HG03442 (cell line): ENCODE data around the gene GJC2.

Source experiments
- ATAC-seq: cut with Tn5 transposase; IDR thresholded peaks from one replicate; pipeline ENCODE4 v1.9.1; 2021; ENCODE audit warnings: mild to moderate bottlenecking, moderate library complexity; ENCODE audit not compliant: unreplicated experiment

The GJC2 gene

GRCh38 chr1:228112617-228113016 is 37.1 kb upstream of the GJC2 start:
- no peak for ATAC-seq

- ATAC-seq: no peak
Measured at GRCh38 chr1:228114827-228115226, 34.9 kb upstream of the GJC2 start.

- ATAC-seq: no peak
Measured at GRCh38 chr1:228117335-228117734, 32.4 kb upstream of the GJC2 start.

- ATAC-seq: no peak
Measured at GRCh38 chr1:228118040-228118439, 31.7 kb upstream of the GJC2 start.

DNA sequence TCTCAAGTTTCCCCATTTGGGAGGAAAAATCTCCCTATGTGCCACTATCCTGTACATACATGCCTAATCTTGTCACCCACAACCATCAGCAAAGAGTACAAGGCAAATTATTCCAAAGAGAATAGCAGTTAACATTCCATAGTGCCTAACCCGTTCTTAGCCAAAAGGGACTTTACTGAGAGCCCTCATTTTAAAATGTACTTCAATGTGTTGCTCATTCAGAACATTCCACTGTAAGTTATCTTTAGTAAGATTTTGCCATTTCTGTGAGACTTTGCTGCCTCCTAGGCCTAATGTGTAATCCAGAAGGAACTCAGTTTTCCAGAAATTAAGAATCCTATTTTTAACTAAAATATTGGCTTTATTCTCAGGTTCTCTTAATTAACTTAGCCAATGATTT is 29.4 kb upstream of the GJC2 start:
- no peak for ATAC-seq

GRCh38 chr1:228120857-228121489 is 28.8 kb upstream of the GJC2 start:
- ATAC-seq: no peak

GRCh38 chr1:228122921-228123441 is 26.7 kb upstream of the GJC2 start:
- ATAC-seq: no peak

- ATAC-seq: no peak
Measured at GRCh38 chr1:228123505-228123904, 26.2 kb upstream of the GJC2 start.

- ATAC-seq: no peak
Measured at GRCh38 chr1:228125185-228125584, 24.5 kb upstream of the GJC2 start.

DNA sequence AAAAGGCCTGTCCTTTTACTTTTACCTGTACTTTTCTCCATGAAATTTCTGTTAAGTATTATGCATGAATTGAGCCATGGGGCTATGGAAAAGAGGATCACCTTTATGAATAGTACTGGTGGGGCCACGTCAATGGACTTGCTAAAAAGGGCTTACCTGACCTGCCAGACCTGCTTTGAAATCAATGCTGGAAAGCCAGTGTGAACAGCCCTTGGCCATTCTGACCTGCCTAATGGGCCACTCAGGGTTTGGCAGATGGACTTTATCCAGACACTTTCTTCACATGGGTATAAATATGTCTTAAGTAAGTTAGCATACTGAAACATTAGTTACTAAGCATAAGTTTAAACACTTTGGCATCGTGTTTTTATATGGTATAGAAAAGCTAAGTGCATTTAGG is 18.0 kb upstream of the GJC2 start:
- no peak for ATAC-seq

GRCh38 chr1:228134591-228134990 is 15.1 kb upstream of the GJC2 start:
- no peak for ATAC-seq

- no peak for ATAC-seq
Measured at GRCh38 chr1:228136901-228137300, 12.8 kb upstream of the GJC2 start.

GRCh38 chr1:228139406-228139930 is 10.3 kb upstream of the GJC2 start:
- ATAC-seq: no peak

GRCh38 chr1:228139931-228140723 is 9.6 kb upstream of the GJC2 start, which contains the start of gene GUK1:
GUK1 (plus strand) TSS chr1:228140279; CDS start chr1:228140303, 24 bp downstream.
- ATAC-seq: peak; percentile 88

DNA sequence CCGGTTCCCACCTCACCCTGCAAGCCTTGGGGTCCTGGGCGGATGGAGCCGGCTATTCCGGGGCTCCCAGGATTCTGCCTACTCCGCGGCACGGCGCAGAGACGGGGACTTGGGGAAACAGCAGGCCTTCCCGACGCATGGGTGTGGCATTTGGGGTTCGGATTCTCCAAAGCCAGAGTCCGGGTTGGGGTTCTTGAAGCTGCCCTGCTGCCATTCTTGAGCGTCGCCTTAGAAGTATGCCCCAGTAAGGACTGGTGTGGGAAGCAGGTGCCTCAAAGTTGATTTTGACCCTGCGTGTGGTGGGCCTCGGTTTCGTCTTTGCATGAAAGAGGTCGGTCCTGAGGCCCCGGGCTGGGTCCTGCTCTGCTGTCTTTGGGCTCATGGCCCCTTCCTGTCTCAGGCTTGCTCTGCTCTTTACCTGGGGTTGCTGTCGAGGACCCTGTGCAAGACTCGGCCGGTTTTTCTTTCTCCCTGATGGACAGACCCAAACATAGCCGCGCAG is 9.0 kb upstream of the GJC2 start:
- ATAC-seq: no peak

DNA sequence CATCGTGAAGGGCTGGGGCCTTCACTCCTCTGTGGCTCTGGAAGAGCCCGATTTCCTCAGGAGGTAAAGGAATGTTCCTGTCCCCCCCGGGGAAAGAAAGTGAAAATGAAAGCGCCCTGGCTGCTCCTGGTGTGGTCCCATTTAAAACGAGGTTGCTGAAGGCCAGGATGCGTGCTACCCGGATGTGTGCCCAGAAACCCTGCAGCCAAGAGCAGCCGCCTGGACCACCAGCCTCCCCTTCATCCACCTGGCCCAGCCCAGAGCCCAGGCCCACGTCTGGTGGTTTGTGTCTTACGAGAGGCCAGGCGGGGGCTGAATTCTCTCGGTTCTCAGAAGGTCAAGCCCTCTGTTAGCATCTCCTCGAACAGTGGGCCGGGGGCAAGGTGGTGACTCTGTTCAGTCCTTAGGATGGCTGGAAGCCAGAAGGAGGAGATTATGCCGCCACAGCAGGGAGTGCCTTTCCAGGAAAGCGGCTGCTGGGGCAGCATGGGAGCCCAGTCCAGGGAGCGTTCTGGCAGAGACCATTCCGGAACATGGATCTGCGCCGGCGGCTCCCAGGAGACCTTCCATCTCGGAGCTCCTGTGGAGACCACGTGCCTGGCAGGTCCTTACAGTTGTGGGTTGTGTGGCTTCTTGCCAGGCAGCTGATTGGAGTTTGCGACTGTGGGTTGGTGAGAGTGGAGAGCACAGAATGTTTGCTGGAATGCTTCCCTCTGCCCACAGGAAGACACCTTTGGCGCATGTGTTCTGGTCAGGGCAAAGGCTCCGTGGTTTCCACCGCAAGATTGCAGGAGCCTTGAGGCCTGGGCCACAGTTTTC is 8.3 kb upstream of the GJC2 start:
- no peak for ATAC-seq

DNA sequence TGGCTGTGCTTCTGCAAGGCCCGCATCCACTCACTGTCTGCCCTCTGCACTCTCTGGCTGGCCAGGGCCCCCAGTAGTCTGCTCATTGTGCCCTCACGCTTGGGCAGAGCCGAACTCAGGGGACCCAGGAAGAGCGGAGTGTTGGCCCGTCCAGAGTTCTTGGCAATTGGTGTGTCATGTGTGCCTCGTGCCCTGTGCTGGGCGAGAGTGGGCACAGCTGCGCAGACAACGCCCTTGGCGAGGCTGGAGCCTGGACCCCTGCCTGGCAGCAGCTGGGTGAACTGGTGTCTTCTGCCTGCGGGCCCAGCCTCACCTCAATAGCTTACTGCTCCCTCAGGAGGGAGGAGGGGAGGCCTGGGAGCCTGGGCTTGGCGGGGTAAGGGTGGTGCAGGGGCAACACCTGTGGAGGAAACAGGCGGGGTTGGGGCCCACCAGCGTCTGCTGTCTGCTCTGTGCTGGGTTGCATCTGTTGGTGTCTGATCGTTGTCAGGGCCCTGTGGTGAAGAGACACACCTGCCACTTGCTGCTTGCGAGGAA is 7.5 kb upstream of the GJC2 start:
- no peak for ATAC-seq

DNA sequence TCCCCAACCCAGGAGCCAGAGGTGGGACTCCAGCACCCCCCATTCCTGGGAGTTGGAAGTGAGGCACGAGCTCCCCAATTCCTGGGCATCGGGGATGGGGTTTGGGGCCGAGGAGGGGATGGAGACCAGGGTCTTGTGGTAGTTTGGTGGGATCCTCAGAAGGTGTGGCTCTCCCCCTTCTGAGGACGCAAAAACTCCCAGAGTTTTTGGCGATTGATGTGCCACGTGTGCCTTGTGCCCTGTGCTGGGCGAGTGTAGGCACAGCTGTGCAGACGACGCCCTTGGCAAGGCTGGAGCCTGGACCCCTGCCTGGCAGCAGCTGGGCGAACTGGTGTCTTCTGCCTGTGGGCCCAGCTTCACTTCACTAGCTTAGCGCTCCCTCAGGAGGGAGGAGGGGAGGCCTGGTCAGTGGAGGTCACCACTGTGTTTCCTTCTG is 7.0 kb upstream of the GJC2 start:
- no peak for ATAC-seq

DNA sequence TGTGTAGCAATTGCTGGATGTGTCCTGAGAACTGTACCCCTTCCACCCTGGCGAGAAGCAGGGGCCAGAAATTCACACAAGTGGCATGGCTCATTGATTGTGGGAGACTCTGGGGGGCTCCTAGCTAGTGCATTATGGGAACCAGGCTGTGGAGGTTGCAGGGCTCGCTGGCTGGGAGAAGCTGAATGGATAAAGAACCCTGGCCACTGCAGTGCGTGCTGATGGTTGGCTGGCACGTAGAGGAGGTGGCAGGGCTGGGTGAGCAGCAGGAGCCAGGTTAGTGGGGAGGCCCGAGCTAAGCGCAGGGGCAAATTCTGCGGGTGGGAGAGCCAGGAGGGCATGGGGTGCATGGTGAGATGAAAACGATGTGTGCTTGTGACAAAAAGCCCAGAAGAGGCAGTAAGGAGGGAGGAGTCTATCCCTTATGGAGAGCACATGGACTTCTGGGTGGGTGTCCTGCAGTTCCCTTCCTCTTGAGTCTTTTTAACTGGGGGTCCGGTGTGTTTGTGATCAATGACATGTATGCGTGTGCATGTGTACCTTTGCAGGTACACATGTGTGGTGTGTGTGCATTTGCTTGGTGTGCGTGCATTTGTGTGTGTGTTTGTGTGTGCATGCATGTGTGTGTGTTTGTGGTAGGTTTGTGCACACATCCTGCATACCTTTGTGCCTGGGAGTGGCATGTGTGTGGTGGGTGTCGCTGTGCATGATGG is 6.1 kb upstream of the GJC2 start:
- no peak for ATAC-seq
